GM12878 (cell line): Measurements from ENCODE around the gene NPAS3. TPM values are rescaled to one million over a fixed set of nuclear protein-coding genes. Genes with fewer than 3 reads are reported as not detected.

Experiments used
- ATAC-seq: fragments of 200-7000 bp; cut with Tn5 transposase; 3 replicates; pipeline ENCODE4 v1.9.1; 2020; ENCODE audit warnings: mild to moderate bottlenecking, moderate library complexity
- BruUV-seq: library from RNA; stranded (reverse); fragments of 400-500 nt; replicated peaks from 2 replicates; lab custom pipeline; 2021; lab: Mats Ljungman, UMichigan
- CTCF ChIA-PET: fragments of 300-600 bp; sonication (Branson Sonifier 250); formaldehyde crosslinking; extraction: SDS; loops from one replicate; lab custom pipeline; 2021; ENCODE audit warnings: inconsistent platforms; lab: Yijun Ruan, JAX
- POLR2A ChIA-PET: fragments of 350-600 bp; formaldehyde crosslinking; extraction: SDS; loops from one replicate; lab custom pipeline; 2021; ENCODE audit warnings: inconsistent platforms; lab: Charles Lee
- RAD21 ChIA-PET: fragments of 300-600 bp; sonication (Branson Sonifier 250); formaldehyde crosslinking; loops from one replicate; lab custom pipeline; 2023; ENCODE audit warnings: antibody characterized with exemption; ENCODE audit not compliant: unreplicated experiment; lab: Charles Lee
- SMC1A ChIA-PET: fragments of 300-600 bp; sonication (Branson Sonifier 250); formaldehyde crosslinking; loops from one replicate; lab custom pipeline; 2023; ENCODE audit not compliant: unreplicated experiment, uncharacterized antibody; lab: Charles Lee
- DNase-seq: peaks from one replicate; pipeline ENCODE4 v3.0.0-alpha.2; 2011; ENCODE audit warnings: low read depth, low spot score
- FAIRE-seq: peaks from 3 replicates; lab custom pipeline; 2011; peaks lifted over from hg19 to GRCh38; lab: Jason Lieb, UNC
- H2AFZ ChIP-seq: 2 replicates; pipeline ENCODE4 v1.6.0; 2011; ENCODE audit warnings: low read depth, low read length, control low read depth; ENCODE audit not compliant: control insufficient read depth
- H3K27ac ChIP-seq: 2 replicates; pipeline ENCODE4 v1.5.1; 2011; ENCODE audit warnings: control low read depth; ENCODE audit not compliant: control insufficient read depth, insufficient read depth
- H3K27me3 ChIP-seq, 2 experiments: replicated peaks in 1 of 2; 2 replicates each; pipeline versions ENCODE4 v1.6.0 to v1.6.1; 2011; ENCODE audit warnings: low read length in 1 of 2; ENCODE audit not compliant: control insufficient read depth in 2 of 2, insufficient read depth in 2 of 2
- H3K36me3 ChIP-seq, 2 experiments: 2 replicates each; pipeline ENCODE4 v1.5.1; 2011; ENCODE audit warnings: low read length in 1 of 2; ENCODE audit not compliant: control insufficient read depth in 2 of 2, insufficient read depth in 2 of 2
- H3K4me1 ChIP-seq: 2 replicates; pipeline ENCODE4 v1.6.1; 2011; ENCODE audit warnings: mild to moderate bottlenecking, low read length, moderate library complexity, mixed read lengths; ENCODE audit not compliant: control insufficient read depth, insufficient read depth
- H3K4me2 ChIP-seq: 2 replicates; pipeline ENCODE4 v1.6.0; 2011; ENCODE audit warnings: control low read depth; ENCODE audit not compliant: control insufficient read depth, insufficient read depth
- H3K4me3 ChIP-seq: fragments of 200-600 bp; sonication (generic); 2 replicates; pipeline ENCODE4 v1.5.1; 2016
- H3K79me2 ChIP-seq: 2 replicates; pipeline ENCODE4 v1.6.0; 2011; ENCODE audit warnings: low read length; ENCODE audit not compliant: control insufficient read depth, insufficient read depth
- H3K9ac ChIP-seq: 2 replicates; pipeline ENCODE4 v1.8.0; 2011; ENCODE audit warnings: low read length, control low read depth, mixed read lengths; ENCODE audit not compliant: control insufficient read depth, insufficient read depth
- H3K9me3 ChIP-seq: replicated peaks from 3 replicates; pipeline ENCODE4 v1.5.1; 2011; ENCODE audit warnings: mild to moderate bottlenecking, low read length; ENCODE audit not compliant: control insufficient read depth, insufficient read depth
- H4K20me1 ChIP-seq: 2 replicates; pipeline ENCODE4 v1.6.0; 2011; ENCODE audit not compliant: control insufficient read depth, insufficient read depth
- CHD2 ChIP-seq: IDR thresholded peaks from 2 replicates; pipeline ENCODE4 v1.6.1; 2011; ENCODE audit warnings: low read depth, low read length, improper control_type of control experiment, borderline replicate concordance
- ETV6 ChIP-seq, 2 experiments: fragments of 450-650 bp in 1 of 2; IDR thresholded peaks in 1 of 2; conservative IDR thresholded peaks in 1 of 2; 2 replicates each; pipeline ENCODE4 v1.6.1; 2014; ENCODE audit warnings: antibody characterized with exemption in 1 of 2, borderline replicate concordance in 1 of 2, low read depth in 1 of 2, mild to moderate bottlenecking in 1 of 2, moderate library complexity in 1 of 2
- MYB ChIP-seq: fragments of 150-350 bp; IDR thresholded peaks from 2 replicates; pipeline ENCODE4 v1.6.1; 2014; ENCODE audit warnings: mild to moderate bottlenecking, low read depth, low read length, borderline replicate concordance
- SUPT20H ChIP-seq: IDR thresholded peaks from 2 replicates; pipeline ENCODE4 v1.6.1; 2011; ENCODE audit warnings: low read depth, mild to moderate bottlenecking, low read length, moderate library complexity, borderline replicate concordance; ENCODE audit not compliant: control insufficient read depth
- TCF12 ChIP-seq: IDR thresholded peaks from 2 replicates; pipeline ENCODE4 v1.6.1; 2011; ENCODE audit warnings: low read depth, mild to moderate bottlenecking, low read length
- WGBS: methylation state at CpG from one replicate; pipeline ENCODE4 v1.1.6; 2016; ENCODE audit warnings: low lambda C conversion rate; ENCODE audit not compliant: insufficient replicate concordance, insufficient coverage; ENCODE audit errors: missing lambda C conversion rate; 5-methylcytosine and 5-hydroxymethylcytosine counted together
- in situ Hi-C: fragments of 300-500 bp; cut with MboI; formaldehyde crosslinking; loops from 9 replicates; pipeline ENCODE4 v1.14.3; 2018; ENCODE audit warnings: mixed read lengths
- intact Hi-C: fragments of 100-400 bp; cut with micrococcal nuclease; formaldehyde crosslinking; loops from one replicate; pipeline ENCODE4 v1.14.2; 2022; ENCODE audit not compliant: unreplicated experiment
- polyA plus RNA-seq, 11 experiments: library from polyadenylated mRNA; depleted of rRNA in 4 of 11; unstranded in 6 of 11; stranded (reverse) in 5 of 11; fragments of >200 nt; fragmentation: Nextera tagmentation in 4 of 11; fragmentation: Illumina TruSeq in 1 of 11; extraction: Ambion mirVana in 4 of 11; extraction: Trizol in 1 of 11; gene quantifications; 1 replicate in 1 of 11; 2 replicates in 10 of 11; pipeline versions ENCODE4 v1.2.1 to v1.2.3, GENCODE V29; 2011 to 2016; ENCODE audit warnings: inconsistent platforms in 2 of 11, missing spikeins in 2 of 11, low read depth in 1 of 11
- total RNA-seq, 4 experiments: library from RNA; depleted of rRNA in 3 of 4; stranded (reverse); fragments of >200 nt in 3 of 4; fragmentation: Illumina TruSeq in 1 of 4; extraction: Trizol in 1 of 4; gene quantifications; 2 replicates each; pipeline versions ENCODE4 v1.2.1 to v1.2.3, GENCODE V29; 2013 to 2021
- TF ChIP-seq, protein P1 (sequence below): IDR thresholded peaks from 2 replicates; pipeline ENCODE4 v1.6.1; 2011; ENCODE audit warnings: borderline replicate concordance, low read depth, mild to moderate bottlenecking, moderate library complexity, low read length; ENCODE audit not compliant: insufficient read depth, poor library complexity, severe bottlenecking
- TF ChIP-seq, protein P2 (sequence below): fragments of 450-650 bp; formaldehyde crosslinking; IDR thresholded peaks from 2 replicates; pipeline ENCODE4 v1.5.0; 2022; ENCODE audit warnings: mild to moderate bottlenecking, missing genetic modification characterization
- TF ChIP-seq, protein P3 (sequence below): IDR thresholded peaks from 2 replicates; pipeline ENCODE4 v1.6.1; 2011; ENCODE audit warnings: low read depth, mild to moderate bottlenecking, low read length, moderate library complexity, borderline replicate concordance; ENCODE audit errors: extremely low read depth

NPAS3 gene
- total and polyA plus RNA-seq, 10 of the 15 experiments (the other 5 are each of a cell fraction or from before 2014, with no cell fraction given), result under 0.01 to 2.7 (median 0.03) TPM; not detected in 6

DNA sequence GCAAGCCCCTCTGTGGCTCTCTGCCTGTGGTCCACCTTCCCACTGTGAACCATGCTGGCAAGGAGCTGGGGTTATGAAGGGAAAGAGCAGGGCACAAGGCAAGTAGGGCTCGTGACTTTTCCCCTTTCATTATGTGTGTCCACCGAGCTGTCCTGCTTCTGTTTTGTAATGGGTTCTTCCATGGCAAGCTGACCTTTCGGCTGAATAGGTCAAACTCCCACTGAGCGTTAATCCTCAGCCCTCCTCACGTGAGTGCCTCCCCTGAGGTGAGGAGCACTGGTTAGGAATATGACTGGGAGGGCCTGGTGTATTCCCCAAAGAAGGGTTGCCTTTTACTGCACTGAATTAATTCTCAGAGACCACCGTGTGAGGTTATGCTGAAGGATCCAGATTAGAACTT is 424.3 kb downstream of the NPAS3 start:
- ChIA-PET SMC1A (interaction anchor here (0.7 kb wide), 1 partner anchor 35 kb away, joined by 3 read pairs; no protein-coding TSS in a partner anchor), POLR2A (no interaction called here), CTCF (no interaction called here), RAD21 (no interaction called here)
- H4K20me1 ChIP-seq, result no peaks in the 10 kb centered on the region
- H3K9ac ChIP-seq, result no peak overlapping the region
- no peak overlapping the region for H2AFZ ChIP-seq
- DNase-seq (no peak), ATAC-seq (no peak), FAIRE-seq (no peak)
- no TSS peak for BruUV-seq
- H3K4me1 ChIP-seq, result no peaks in the 10 kb centered on the region
- no peak overlapping the region for H3K27ac ChIP-seq
- in situ Hi-C loops (no loop called here), intact Hi-C loops (no loop called here)
- no peak for TF ChIP-seq CHD2
- TF ChIP-seq, protein P1, sequence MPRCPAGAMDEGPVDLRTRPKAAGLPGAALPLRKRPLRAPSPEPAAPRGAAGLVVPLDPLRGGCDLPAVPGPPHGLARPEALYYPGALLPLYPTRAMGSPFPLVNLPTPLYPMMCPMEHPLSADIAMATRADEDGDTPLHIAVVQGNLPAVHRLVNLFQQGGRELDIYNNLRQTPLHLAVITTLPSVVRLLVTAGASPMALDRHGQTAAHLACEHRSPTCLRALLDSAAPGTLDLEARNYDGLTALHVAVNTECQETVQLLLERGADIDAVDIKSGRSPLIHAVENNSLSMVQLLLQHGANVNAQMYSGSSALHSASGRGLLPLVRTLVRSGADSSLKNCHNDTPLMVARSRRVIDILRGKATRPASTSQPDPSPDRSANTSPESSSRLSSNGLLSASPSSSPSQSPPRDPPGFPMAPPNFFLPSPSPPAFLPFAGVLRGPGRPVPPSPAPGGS, result no peak
- no peak for TF ChIP-seq TCF12
- TF ChIP-seq MYB, result no peak
- WGBS, result 25% methylated on average over 6 of the region's 6 CpGs
- no peak overlapping the region for H3K4me3 ChIP-seq
- H3K79me2 ChIP-seq, result no peaks in the 10 kb centered on the region
- H3K27me3 ChIP-seq, result no peaks in the 10 kb centered on the region; a peak in 1 of 4 replicates
- no peaks in the 10 kb centered on the region for H3K9me3 ChIP-seq
- no peaks in the 10 kb centered on the region for H3K36me3 ChIP-seq
- H3K4me2 ChIP-seq, result no peak overlapping the region

DNA sequence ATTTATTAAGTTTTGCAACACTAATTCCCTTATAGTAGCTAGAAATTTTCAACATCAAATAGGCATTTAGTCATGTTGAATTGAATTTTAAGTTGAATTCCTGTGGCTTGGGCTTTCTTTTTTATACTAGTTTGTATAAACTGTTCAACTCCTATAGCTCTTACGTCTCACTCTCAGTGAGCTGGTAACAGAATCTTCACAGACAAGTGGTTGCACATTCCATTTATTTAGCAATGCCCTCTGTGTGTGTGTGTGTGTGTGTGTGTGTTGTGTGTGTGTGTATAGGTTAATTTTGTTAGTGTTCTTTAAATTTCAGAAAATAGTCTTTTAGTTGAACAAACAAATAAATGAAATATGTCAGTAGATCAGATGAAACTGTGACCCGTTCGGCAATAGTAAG is 425.0 kb downstream of the NPAS3 start:
- Histone ChIP-seq H3K9me3 (no peaks in the 10 kb centered on the region), H3K79me2 (no peaks in the 10 kb centered on the region), H3K27me3 (no peaks in the 10 kb centered on the region; a peak in 1 of 4 replicates), H3K4me3 (no peak overlapping the region), H3K36me3 (no peaks in the 10 kb centered on the region), H3K9ac (no peak overlapping the region), H3K27ac (no peak overlapping the region), H4K20me1 (no peaks in the 10 kb centered on the region), H3K4me1 (no peaks in the 10 kb centered on the region), H3K4me2 (no peak overlapping the region), H2AFZ (no peak overlapping the region)
- DNase-seq, result no peak
- SMC1A ChIA-PET, result interaction anchor here (0.7 kb wide), 1 partner anchor 36 kb away, joined by 3 read pairs; no protein-coding TSS in a partner anchor
- no peak for ATAC-seq
- FAIRE-seq, result no peak
- RAD21 ChIA-PET, result no interaction called here
- no TSS peak for BruUV-seq
- CTCF ChIA-PET, result interaction anchor here (0.6 kb wide), 1 partner anchor 438 kb away, joined by 5 read pairs; no protein-coding TSS in a partner anchor
- POLR2A ChIA-PET, result interaction anchor here (0.6 kb wide), 1 partner anchor 613 kb away, joined by 3 read pairs; no protein-coding TSS in a partner anchor
- in situ Hi-C loops (no loop called here), intact Hi-C loops (no loop called here)
- 73% methylated on average over 3 of the region's 3 CpGs for WGBS
- TF ChIP-seq ETV6 (conservative IDR thresholded peaks at IDR 0.05 in 1 of 2, IDR thresholded peaks at IDR 0.05 in 1 of 2; ENCODE audit: borderline replicate concordance in 1 of 2, low read depth in 1 of 2) (no peak), SUPT20H (no peak)
- TF ChIP-seq, protein P2, sequence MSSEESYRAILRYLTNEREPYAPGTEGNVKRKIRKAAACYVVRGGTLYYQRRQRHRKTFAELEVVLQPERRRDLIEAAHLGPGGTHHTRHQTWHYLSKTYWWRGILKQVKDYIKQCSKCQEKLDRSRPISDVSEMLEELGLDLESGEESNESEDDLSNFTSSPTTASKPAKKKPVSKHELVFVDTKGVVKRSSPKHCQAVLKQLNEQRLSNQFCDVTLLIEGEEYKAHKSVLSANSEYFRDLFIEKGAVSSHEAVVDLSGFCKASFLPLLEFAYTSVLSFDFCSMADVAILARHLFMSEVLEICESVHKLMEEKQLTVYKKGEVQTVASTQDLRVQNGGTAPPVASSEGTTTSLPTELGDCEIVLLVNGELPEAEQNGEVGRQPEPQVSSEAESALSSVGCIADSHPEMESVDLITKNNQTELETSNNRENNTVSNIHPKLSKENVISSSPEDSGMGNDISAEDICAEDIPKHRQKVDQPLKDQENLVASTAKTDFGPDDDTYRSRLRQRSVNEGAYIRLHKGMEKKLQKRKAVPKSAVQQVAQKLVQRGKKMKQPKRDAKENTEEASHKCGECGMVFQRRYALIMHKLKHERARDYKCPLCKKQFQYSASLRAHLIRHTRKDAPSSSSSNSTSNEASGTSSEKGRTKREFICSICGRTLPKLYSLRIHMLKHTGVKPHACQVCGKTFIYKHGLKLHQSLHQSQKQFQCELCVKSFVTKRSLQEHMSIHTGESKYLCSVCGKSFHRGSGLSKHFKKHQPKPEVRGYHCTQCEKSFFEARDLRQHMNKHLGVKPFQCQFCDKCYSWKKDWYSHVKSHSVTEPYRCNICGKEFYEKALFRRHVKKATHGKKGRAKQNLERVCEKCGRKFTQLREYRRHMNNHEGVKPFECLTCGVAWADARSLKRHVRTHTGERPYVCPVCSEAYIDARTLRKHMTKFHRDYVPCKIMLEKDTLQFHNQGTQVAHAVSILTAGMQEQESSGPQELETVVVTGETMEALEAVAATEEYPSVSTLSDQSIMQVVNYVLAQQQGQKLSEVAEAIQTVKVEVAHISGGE (CRISPR knock-in tag), result no peak
- TF ChIP-seq, protein P3, sequence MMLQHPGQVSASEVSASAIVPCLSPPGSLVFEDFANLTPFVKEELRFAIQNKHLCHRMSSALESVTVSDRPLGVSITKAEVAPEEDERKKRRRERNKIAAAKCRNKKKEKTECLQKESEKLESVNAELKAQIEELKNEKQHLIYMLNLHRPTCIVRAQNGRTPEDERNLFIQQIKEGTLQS, result no peak
